HCT116 (cell line): ENCODE measurements around the gene FCER1G. TPM values are rescaled to one million over a fixed set of nuclear protein-coding genes. Genes with fewer than 3 reads are reported as not detected.

Experiments
- ATAC-seq: fragments of 200-7000 bp; cut with Tn5 transposase; 2 replicates; pipeline ENCODE4 v1.9.1; 2020; ENCODE audit warnings: mild to moderate bottlenecking, moderate library complexity
- BruUV-seq: library from RNA; stranded (reverse); fragments of 400-500 nt; replicated peaks from 2 replicates; lab custom pipeline; 2021; lab: Mats Ljungman, UMichigan
- CTCF ChIA-PET: fragments of 300-600 bp; sonication (Branson Sonifier 250); formaldehyde crosslinking; loops from one replicate; lab custom pipeline; 2021; ENCODE audit warnings: antibody characterized with exemption; lab: Charles Lee
- POLR2A ChIA-PET: fragments of 300-600, 350-600 bp; sonication (Branson Sonifier 250); formaldehyde crosslinking; loops from one replicate; lab custom pipeline; 2021; ENCODE audit warnings: antibody characterized with exemption; lab: Charles Lee
- RAD21 ChIA-PET, 2 experiments: fragments of 300-600 bp; sonication (Branson Sonifier 250); formaldehyde crosslinking; loops; one replicate each; lab custom pipeline; 2023; ENCODE audit warnings: low total read pairs in 2 of 2; ENCODE audit not compliant: uncharacterized antibody in 2 of 2, unreplicated experiment in 2 of 2, low non-redundant PET in 1 of 2; lab: Charles Lee
- DNase-seq: peaks from one replicate; pipeline ENCODE4 v3.0.0-alpha.2; 2010; ENCODE audit warnings: low read depth, low spot score
- H2AFZ ChIP-seq: fragments of 200-600 bp; shearing (Covaris generic), sonication (generic); 2 replicates; pipeline ENCODE4 v1.6.1; 2017; ENCODE audit warnings: low read depth, mixed run types, mixed read lengths, antibody characterized with exemption, low read length; ENCODE audit not compliant: poor library complexity, severe bottlenecking
- H3K27ac ChIP-seq: 2 replicates; pipeline ENCODE4 v1.5.1; 2012; ENCODE audit warnings: low read depth, low read length
- H3K27me3 ChIP-seq: fragments of 200-600 bp; sonication (generic); 2 replicates; pipeline ENCODE4 v1.6.1; 2016; ENCODE audit warnings: mixed run types, low read length, mixed read lengths; ENCODE audit not compliant: insufficient read depth
- H3K36me3 ChIP-seq, 2 experiments: fragments of 200-500 bp in 1 of 2; fragments of 200-600 bp in 1 of 2; sonication (Bioruptor generic) in 1 of 2; sonication (generic) in 1 of 2; 2 replicates each; pipeline versions ENCODE4 v1.5.1 to v1.6.1; 2014 to 2016; ENCODE audit warnings: low read length in 2 of 2, inconsistent platforms in 1 of 2, mixed read lengths in 1 of 2, mixed run types in 1 of 2; ENCODE audit not compliant: insufficient read depth in 2 of 2, control insufficient read depth in 1 of 2
- H3K4me1 ChIP-seq, 2 experiments: fragments of 200-600 bp in 1 of 2; sonication (generic) in 1 of 2; 2 replicates each; pipeline versions ENCODE4 v1.5.1 to v1.6.1; 2012 to 2017; ENCODE audit warnings: low read length in 2 of 2, inconsistent platforms in 1 of 2, mild to moderate bottlenecking in 1 of 2, mixed read lengths in 1 of 2, mixed run types in 1 of 2, moderate library complexity in 1 of 2; ENCODE audit not compliant: insufficient read depth in 2 of 2, control insufficient read depth in 1 of 2
- H3K4me2 ChIP-seq: fragments of 200-600 bp; sonication (generic); 2 replicates; pipeline ENCODE4 v1.6.1; 2017; ENCODE audit warnings: mixed run types, low read length, mixed read lengths
- H3K4me3 ChIP-seq, 2 experiments: fragments of 200-600 bp in 1 of 2; sonication (generic) in 1 of 2; replicated peaks in 1 of 2; 2 replicates each; pipeline ENCODE4 v1.5.1; 2011 to 2016; ENCODE audit warnings: low read length in 2 of 2, control low read depth in 1 of 2, low read depth in 1 of 2, mild to moderate bottlenecking in 1 of 2, mixed read lengths in 1 of 2, mixed run types in 1 of 2
- H3K79me2 ChIP-seq: fragments of 200-600 bp; sonication (generic); 2 replicates; pipeline ENCODE4 v1.6.1; 2017; ENCODE audit warnings: mild to moderate bottlenecking, mixed run types, low read length, moderate library complexity, mixed read lengths; ENCODE audit not compliant: insufficient read depth
- H3K9ac ChIP-seq: fragments of 200-600 bp; sonication (generic); 2 replicates; pipeline ENCODE4 v1.6.1; 2016; ENCODE audit warnings: low read length, mixed read lengths
- H3K9me2 ChIP-seq: fragments of 200-600 bp; sonication (generic), shearing (Covaris generic); 2 replicates; pipeline ENCODE4 v1.6.1; 2017; ENCODE audit warnings: mixed run types, mild to moderate bottlenecking, moderate library complexity; ENCODE audit not compliant: insufficient read depth
- H3K9me3 ChIP-seq, 2 experiments: fragments of 200-500 bp in 1 of 2; fragments of 200-600 bp in 1 of 2; sonication (Bioruptor generic) in 1 of 2; sonication (generic) in 1 of 2; 2 replicates each; pipeline ENCODE4 v1.6.1; 2014 to 2017; ENCODE audit warnings: low read length in 2 of 2, mixed read lengths in 2 of 2, inconsistent platforms in 1 of 2, low read depth in 1 of 2, mild to moderate bottlenecking in 1 of 2, mixed run types in 1 of 2, moderate library complexity in 1 of 2; ENCODE audit not compliant: control insufficient read depth in 1 of 2, insufficient read depth in 1 of 2
- H4K20me1 ChIP-seq: fragments of 200-600 bp; sonication (generic), shearing (Covaris generic); 2 replicates; pipeline ENCODE4 v1.6.1; 2017; ENCODE audit warnings: mixed run types, mild to moderate bottlenecking, moderate library complexity; ENCODE audit not compliant: insufficient read depth
- EGR1 ChIP-seq: IDR thresholded peaks from 2 replicates; pipeline ENCODE4 v1.6.1; 2012; ENCODE audit warnings: low read depth
- ELF1 ChIP-seq: IDR thresholded peaks from 2 replicates; pipeline ENCODE4 v1.6.1; 2012; ENCODE audit warnings: low read depth, borderline replicate concordance
- EZH2phosphoT487 ChIP-seq: fragments of 200-600 bp; IDR thresholded peaks from 2 replicates; pipeline ENCODE4 v1.6.1; 2018; ENCODE audit warnings: antibody characterized with exemption, borderline replicate concordance
- FOSL1 ChIP-seq: IDR thresholded peaks from 2 replicates; pipeline ENCODE4 v1.6.1; 2012; ENCODE audit warnings: low read depth
- JUND ChIP-seq: IDR thresholded peaks from 2 replicates; pipeline ENCODE4 v1.6.1; 2012
- POLR2AphosphoS5 ChIP-seq: IDR thresholded peaks from 2 replicates; pipeline ENCODE4 v1.6.1; 2011; ENCODE audit warnings: mild to moderate bottlenecking, low read depth, low read length, moderate library complexity
- RAD21 ChIP-seq: IDR thresholded peaks from 2 replicates; pipeline ENCODE4 v1.6.1; 2012; ENCODE audit warnings: low read depth, mild to moderate bottlenecking
- REST ChIP-seq: IDR thresholded peaks from 2 replicates; pipeline ENCODE4 v1.6.1; 2012; ENCODE audit warnings: low read depth
- SIN3A ChIP-seq: IDR thresholded peaks from 2 replicates; pipeline ENCODE4 v1.6.1; 2012; ENCODE audit warnings: low read depth
- SP1 ChIP-seq: IDR thresholded peaks from 2 replicates; pipeline ENCODE4 v1.6.1; 2012; ENCODE audit warnings: low read depth
- intact Hi-C: fragments of 100-400 bp; cut with micrococcal nuclease; formaldehyde crosslinking; loops from 2 replicates; pipeline ENCODE4 v1.10.0; 2022
- total RNA-seq: library from RNA; stranded (reverse); gene quantifications from one replicate; pipeline ENCODE4 v1.2.1, GENCODE V29; 2021; ENCODE audit not compliant: unreplicated experiment
- TF ChIP-seq, protein P1 (sequence below), 3 experiments: fragments of 200-600 bp in 1 of 3; sonication (generic) in 1 of 3; IDR thresholded peaks in 2 of 3; conservative IDR thresholded peaks in 1 of 3; 2 replicates each; pipeline ENCODE4 v1.5.1; 2012 to 2017; ENCODE audit warnings: low read depth in 2 of 3, low read length in 2 of 3, antibody characterized with exemption in 1 of 3, borderline replicate concordance in 1 of 3, control low read depth in 1 of 3, mild to moderate bottlenecking in 1 of 3, mixed read lengths in 1 of 3, mixed run types in 1 of 3, moderate library complexity in 1 of 3; ENCODE audit not compliant: insufficient read depth in 1 of 3
- TF ChIP-seq, protein P2 (sequence below): IDR thresholded peaks from 2 replicates; pipeline ENCODE4 v1.6.1; 2012
- TF ChIP-seq, protein P3 (sequence below): IDR thresholded peaks from 2 replicates; pipeline ENCODE4 v1.6.1; 2012

FCER1G gene
- total RNA-seq, 1 experiment from 2014 or later: 0.86 TPM

GRCh38 chr1:161227196-161227871 is 12.2 kb downstream of the FCER1G start:
- H4K20me1 ChIP-seq: no peaks in the 10 kb centered on the region
- H3K9me3 ChIP-seq: no peaks in the 10 kb centered on the region
- TF ChIP-seq, protein P1, sequence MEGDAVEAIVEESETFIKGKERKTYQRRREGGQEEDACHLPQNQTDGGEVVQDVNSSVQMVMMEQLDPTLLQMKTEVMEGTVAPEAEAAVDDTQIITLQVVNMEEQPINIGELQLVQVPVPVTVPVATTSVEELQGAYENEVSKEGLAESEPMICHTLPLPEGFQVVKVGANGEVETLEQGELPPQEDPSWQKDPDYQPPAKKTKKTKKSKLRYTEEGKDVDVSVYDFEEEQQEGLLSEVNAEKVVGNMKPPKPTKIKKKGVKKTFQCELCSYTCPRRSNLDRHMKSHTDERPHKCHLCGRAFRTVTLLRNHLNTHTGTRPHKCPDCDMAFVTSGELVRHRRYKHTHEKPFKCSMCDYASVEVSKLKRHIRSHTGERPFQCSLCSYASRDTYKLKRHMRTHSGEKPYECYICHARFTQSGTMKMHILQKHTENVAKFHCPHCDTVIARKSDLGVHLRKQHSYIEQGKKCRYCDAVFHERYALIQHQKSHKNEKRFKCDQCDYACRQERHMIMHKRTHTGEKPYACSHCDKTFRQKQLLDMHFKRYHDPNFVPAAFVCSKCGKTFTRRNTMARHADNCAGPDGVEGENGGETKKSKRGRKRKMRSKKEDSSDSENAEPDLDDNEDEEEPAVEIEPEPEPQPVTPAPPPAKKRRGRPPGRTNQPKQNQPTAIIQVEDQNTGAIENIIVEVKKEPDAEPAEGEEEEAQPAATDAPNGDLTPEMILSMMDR (IDR thresholded peaks at IDR 0.05 in 2 of 3, conservative IDR thresholded peaks at IDR 0.05 in 1 of 3; ENCODE audit: borderline replicate concordance in 1 of 3, insufficient read depth in 1 of 3, low read depth in 2 of 3, low read length in 2 of 3): peak; percentile 75 to 88 (median 87)
- no peak for TF ChIP-seq EZH2phosphoT487
- TF ChIP-seq RAD21: peak; percentile 76
- H3K27me3 ChIP-seq: no peaks in the 10 kb centered on the region
- BruUV-seq: no TSS peak
- H2AFZ ChIP-seq: no peak overlapping the region
- peak overlapping the region; percentile 93 for H3K4me2 ChIP-seq
- peaks cover 14 to 24% of the 10 kb centered on the region in 2 experiments; a peak in 3 of 4 replicates for H3K4me1 ChIP-seq
- ATAC-seq (peak; percentile 68), DNase-seq (peak; percentile 50)
- CTCF ChIA-PET: interaction anchor here (1.0 to 3.1 kb wide), 6 partner anchors 9 to 155 kb away, joined by 3 to 46 read pairs (median 14); partner anchors contain the start of gene CFAP126
- intact Hi-C loops: loop anchor here (1.0 kb wide), 3 partner anchors 64 to 155 kb away; no protein-coding TSS in a partner anchor
- peak overlapping the region; percentile 69 for H3K27ac ChIP-seq
- peak overlapping the region; percentile 66 to 72 for H3K4me3 ChIP-seq
- H3K9me2 ChIP-seq: no peaks in the 10 kb centered on the region
- POLR2A ChIA-PET: no interaction called here
- peak overlapping the region; percentile 72 for H3K9ac ChIP-seq
- peaks cover 4 to 17% of the 10 kb centered on the region in 2 experiments for H3K36me3 ChIP-seq
- RAD21 ChIA-PET: interaction anchor here in 1 of 2 experiments (1.3 kb wide), 1 partner anchor 64 kb away, joined by 5 read pairs; no protein-coding TSS in a partner anchor
- H3K79me2 ChIP-seq: no peaks in the 10 kb centered on the region

- DNase-seq (no peak), ATAC-seq (no peak)
- CTCF ChIA-PET: interaction anchor here (3.0 to 3.1 kb wide), 3 partner anchors 64 to 154 kb away, joined by 20 to 46 read pairs (median 26); no protein-coding TSS in a partner anchor
- RAD21 ChIA-PET: interaction anchor here in 1 of 2 experiments (1.3 kb wide), 1 partner anchor 63 kb away, joined by 5 read pairs; no protein-coding TSS in a partner anchor
- Histone ChIP-seq H3K4me3 (no peak overlapping the region), H3K27me3 (no peaks in the 10 kb centered on the region), H3K9me3 (no peaks in the 10 kb centered on the region), H3K4me2 (peak overlapping the region; percentile 93), H3K36me3 (peaks cover 4 to 17% of the 10 kb centered on the region in 2 experiments), H3K27ac (peak overlapping the region; percentile 69; the same call in 1 of the 2 replicates), H3K9me2 (no peaks in the 10 kb centered on the region), H3K4me1 (peaks cover 14 to 24% of the 10 kb centered on the region in 2 experiments; a peak in 3 of 4 replicates), H3K9ac (no peak overlapping the region), H2AFZ (no peak overlapping the region), H4K20me1 (no peaks in the 10 kb centered on the region), H3K79me2 (no peaks in the 10 kb centered on the region)
- intact Hi-C loops: no loop called here
- BruUV-seq: no TSS peak
- POLR2A ChIA-PET: no interaction called here
- TF ChIP-seq, protein P2, sequence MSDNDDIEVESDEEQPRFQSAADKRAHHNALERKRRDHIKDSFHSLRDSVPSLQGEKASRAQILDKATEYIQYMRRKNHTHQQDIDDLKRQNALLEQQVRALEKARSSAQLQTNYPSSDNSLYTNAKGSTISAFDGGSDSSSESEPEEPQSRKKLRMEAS: no peak
- no peak for TF ChIP-seq SP1
- no peak for TF ChIP-seq JUND
- TF ChIP-seq POLR2AphosphoS5: no peak
- TF ChIP-seq ELF1: no peak
- TF ChIP-seq, protein P3, sequence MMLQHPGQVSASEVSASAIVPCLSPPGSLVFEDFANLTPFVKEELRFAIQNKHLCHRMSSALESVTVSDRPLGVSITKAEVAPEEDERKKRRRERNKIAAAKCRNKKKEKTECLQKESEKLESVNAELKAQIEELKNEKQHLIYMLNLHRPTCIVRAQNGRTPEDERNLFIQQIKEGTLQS: no peak
- TF ChIP-seq SIN3A: no peak
- TF ChIP-seq FOSL1: no peak
- TF ChIP-seq REST: no peak
- no peak for TF ChIP-seq EGR1
- no peak for TF ChIP-seq EZH2phosphoT487
Measured at GRCh38 chr1:161228032-161228431, 12.9 kb downstream of the FCER1G start.
